A549 (cell line): ENCODE measurements around the gene APRT. TPM values are rescaled to one million over a fixed set of nuclear protein-coding genes. Genes with fewer than 3 reads are reported as not detected.

ENCODE experiments used
- ATAC-seq, 2 experiments: fragments of 200-7000 bp in 1 of 2; fragments of >200 bp in 1 of 2; cut with Nextera tagmentation in 1 of 2; cut with Tn5 transposase in 1 of 2; 3 replicates each; pipeline versions ENCODE4 v1.8.0 to v1.9.1; 2018 to 2020; ENCODE audit warnings: mild to moderate bottlenecking in 1 of 2, moderate library complexity in 1 of 2
- CTCF ChIA-PET: fragments of 300-600 bp; sonication (Branson Sonifier 250); formaldehyde crosslinking; extraction: SDS; loops from one replicate; lab custom pipeline; 2021; ENCODE audit warnings: antibody characterized with exemption, inconsistent platforms; lab: Yijun Ruan, JAX
- POLR2A ChIA-PET: fragments of 350-600 bp; formaldehyde crosslinking; extraction: SDS; loops from one replicate; lab custom pipeline; 2021; ENCODE audit warnings: antibody characterized with exemption, inconsistent platforms; lab: Yijun Ruan, JAX
- DNase-seq, 2 experiments: peaks; one replicate each; pipeline versions ENCODE4 v3.0.0 to v3.0.0-alpha.2; 2011 to 2016; ENCODE audit warnings: low read depth in 1 of 2, low spot score in 1 of 2
- FAIRE-seq: peaks from 2 replicates; lab custom pipeline; 2011; peaks lifted over from hg19 to GRCh38; lab: Jason Lieb, UNC
- H3K27ac ChIP-seq, 2 experiments: fragments of >200 bp; sonication (Bioruptor Twin); formaldehyde crosslinking; 3 replicates each; pipeline ENCODE4 v1.5.1; 2016 to 2017
- H3K4me1 ChIP-seq: fragments of >200 bp; sonication (Bioruptor Twin); formaldehyde crosslinking; 3 replicates; pipeline ENCODE4 v1.6.1; 2016
- H3K4me2 ChIP-seq: fragments of >200 bp; sonication (Bioruptor Twin); formaldehyde crosslinking; 3 replicates; pipeline ENCODE4 v1.6.1; 2016
- H3K4me3 ChIP-seq: fragments of >200 bp; sonication (Bioruptor Twin); formaldehyde crosslinking; 3 replicates; pipeline ENCODE4 v1.5.1; 2016
- H3K9me3 ChIP-seq: fragments of >200 bp; sonication (Bioruptor Twin); formaldehyde crosslinking; 3 replicates; pipeline ENCODE4 v1.6.1; 2016
- ATOH8 ChIP-seq: fragments of 250-450 bp; sonication (Bioruptor Pico); IDR thresholded peaks from 2 replicates; pipeline ENCODE4 v1.5.0; 2020; ENCODE audit warnings: low read depth, mild to moderate bottlenecking, moderate library complexity
- CHD2 ChIP-seq: fragments of 150-350 bp; IDR thresholded peaks from 2 replicates; pipeline ENCODE4 v1.6.1; 2014; ENCODE audit warnings: low read length; ENCODE audit not compliant: partially characterized antibody
- EHF ChIP-seq: fragments of 250-450 bp; sonication (Bioruptor Pico); IDR thresholded peaks from 2 replicates; pipeline ENCODE4 v1.5.0; 2020; ENCODE audit warnings: mild to moderate bottlenecking
- FOSL2 ChIP-seq, 2 experiments: fragments of 450-650 bp in 1 of 2; fragments of >200 bp in 1 of 2; sonication (Bioruptor Twin) in 1 of 2; formaldehyde crosslinking; IDR thresholded peaks; 2 replicates each; pipeline versions ENCODE4 v1.5.0 to v1.6.1; 2016 to 2020; ENCODE audit warnings: mild to moderate bottlenecking in 1 of 2, moderate library complexity in 1 of 2
- FOXS1 ChIP-seq: fragments of 250-450 bp; sonication (Bioruptor Pico); IDR thresholded peaks from 2 replicates; pipeline ENCODE4 v1.5.0; 2020; ENCODE audit warnings: mild to moderate bottlenecking, moderate library complexity
- GATA3 ChIP-seq: IDR thresholded peaks from 2 replicates; pipeline ENCODE4 v1.6.1; 2012; ENCODE audit warnings: borderline replicate concordance
- HDAC2 ChIP-seq: fragments of 200-600 bp; sonication (generic); IDR thresholded peaks from 2 replicates; pipeline ENCODE4 v1.6.1; 2016
- HEYL ChIP-seq: fragments of 250-450 bp; sonication (Bioruptor Pico); IDR thresholded peaks from 2 replicates; pipeline ENCODE4 v1.8.0; 2021; ENCODE audit warnings: mild to moderate bottlenecking, moderate library complexity
- JUNB ChIP-seq: fragments of >200 bp; sonication (Bioruptor Twin); formaldehyde crosslinking; IDR thresholded peaks from 2 replicates; pipeline ENCODE4 v1.6.1; 2016
- KDM1A ChIP-seq: fragments of 200-600 bp; sonication (generic); IDR thresholded peaks from 2 replicates; pipeline ENCODE4 v1.6.1; 2016; ENCODE audit warnings: low read depth, mild to moderate bottlenecking
- KDM5A ChIP-seq: fragments of 200-600 bp; sonication (generic); IDR thresholded peaks from 2 replicates; pipeline ENCODE4 v1.6.1; 2016; ENCODE audit warnings: antibody characterized with exemption, mild to moderate bottlenecking
- MAZ ChIP-seq: fragments of 150-350 bp; IDR thresholded peaks from 2 replicates; pipeline ENCODE4 v1.6.1; 2014; ENCODE audit warnings: antibody characterized with exemption, low read depth, low read length, borderline replicate concordance
- MYC ChIP-seq: IDR thresholded peaks from 2 replicates; pipeline ENCODE4 v1.6.1; 2012; ENCODE audit warnings: mild to moderate bottlenecking, inconsistent platforms, low read length, improper control_type of control experiment, borderline replicate concordance
- NFE2L2 ChIP-seq: fragments of 150-350 bp; conservative IDR thresholded peaks from 2 replicates; pipeline ENCODE4 v1.6.1; 2014; ENCODE audit warnings: low read length
- PBX3 ChIP-seq: IDR thresholded peaks from 2 replicates; pipeline ENCODE4 v1.6.1; 2012
- PHF8 ChIP-seq: fragments of 200-600 bp; sonication (generic); IDR thresholded peaks from 2 replicates; pipeline ENCODE4 v1.6.1; 2016; ENCODE audit warnings: low read depth, mild to moderate bottlenecking, antibody characterized with exemption, moderate library complexity, borderline replicate concordance
- POLR2A ChIP-seq: IDR thresholded peaks from 2 replicates; pipeline ENCODE4 v1.6.1; 2012; ENCODE audit warnings: mild to moderate bottlenecking, low read length
- POLR2AphosphoS2 ChIP-seq: conservative IDR thresholded peaks from 2 replicates; pipeline ENCODE4 v1.6.1; 2012; ENCODE audit warnings: low read length, improper control_type of control experiment, inconsistent platforms
- RCOR1 ChIP-seq: fragments of 150-350 bp; IDR thresholded peaks from 2 replicates; pipeline ENCODE4 v1.6.1; 2014; ENCODE audit warnings: antibody characterized with exemption, low read length, low read depth
- SMC3 ChIP-seq: fragments of >200 bp; sonication (Bioruptor Twin); formaldehyde crosslinking; IDR thresholded peaks from 3 replicates; pipeline ENCODE4 v1.6.1; 2018; ENCODE audit warnings: inconsistent platforms
- SREBF2 ChIP-seq: fragments of 450-650 bp; IDR thresholded peaks from 2 replicates; pipeline ENCODE4 v1.6.1; 2014; ENCODE audit warnings: mild to moderate bottlenecking, moderate library complexity
- USF2 ChIP-seq: fragments of 450-650 bp; IDR thresholded peaks from 2 replicates; pipeline ENCODE4 v1.6.1; 2014; ENCODE audit warnings: antibody characterized with exemption
- ZC3H11A ChIP-seq: fragments of 450-650 bp; IDR thresholded peaks from 2 replicates; pipeline ENCODE4 v1.6.1; 2014; ENCODE audit warnings: antibody characterized with exemption, mild to moderate bottlenecking
- ZFP36 ChIP-seq: fragments of 450-650 bp; IDR thresholded peaks from 2 replicates; pipeline ENCODE4 v1.6.1; 2014; ENCODE audit warnings: borderline replicate concordance; ENCODE audit not compliant: partially characterized antibody
- ZNF302 ChIP-seq: fragments of 250-450 bp; sonication (Bioruptor Pico); IDR thresholded peaks from 2 replicates; pipeline ENCODE4 v1.9.0; 2021; ENCODE audit warnings: inconsistent platforms, mild to moderate bottlenecking, moderate library complexity
- WGBS: methylation state at CpG from one replicate; pipeline ENCODE4 v1.1.6; 2017; ENCODE audit errors: missing lambda C conversion rate; 5-methylcytosine and 5-hydroxymethylcytosine counted together
- polyA plus RNA-seq, 4 experiments: library from polyadenylated mRNA; depleted of rRNA in 3 of 4; stranded (reverse); fragments of >200 nt; fragmentation: RNase III in 1 of 4; extraction: RNeasy Plus Mini Kit Qiagen cat#74134 plus additional on column Dnase treatment in 1 of 4; gene quantifications; 2 replicates in 3 of 4; 3 replicates in 1 of 4; pipeline ENCODE4 v1.2.3, GENCODE V29; 2011 to 2017
- TF ChIP-seq, protein P1 (sequence below): fragments of >200 bp; sonication (Bioruptor Twin); formaldehyde crosslinking; IDR thresholded peaks from 3 replicates; pipeline ENCODE4 v1.6.1; 2016
- TF ChIP-seq, protein P2 (sequence below): fragments of 200-600 bp; sonication (generic); IDR thresholded peaks from 2 replicates; pipeline ENCODE4 v1.6.1; 2016; ENCODE audit warnings: antibody characterized with exemption, mild to moderate bottlenecking, moderate library complexity

Gene APRT
- polyA plus RNA-seq, 2 of the 4 experiments (the other 2 are of a cell fraction): 115 to 258 TPM

- Histone ChIP-seq H3K4me3 (no peak overlapping the region), H3K4me1 (no peaks in the 10 kb centered on the region), H3K27ac (no peak overlapping the region), H3K4me2 (no peak overlapping the region), H3K9me3 (no peaks in the 10 kb centered on the region)
- POLR2A ChIA-PET: interaction anchor here (0.7 kb wide), 1 partner anchor 38 kb away, joined by 4 read pairs; no protein-coding TSS in a partner anchor
- 87% methylated on average over 12 of the region's 16 CpGs for WGBS
- no peak for FAIRE-seq
- no peak for DNase-seq
- ATAC-seq: no peak
- no peak for TF ChIP-seq ATOH8
- no peak for TF ChIP-seq RCOR1
- TF ChIP-seq MAZ: no peak
- TF ChIP-seq SMC3: no peak
- no peak for TF ChIP-seq POLR2A
- TF ChIP-seq NFE2L2: no peak
- no peak for TF ChIP-seq KDM5A
- TF ChIP-seq POLR2AphosphoS2: no peak
- no peak for TF ChIP-seq HEYL (CRISPR knock-in tag)
- TF ChIP-seq MYC: no peak
- no peak for TF ChIP-seq PBX3
- TF ChIP-seq FOSL2 (IDR thresholded peaks at IDR 0.05): no peak
- TF ChIP-seq FOSL2 (CRISPR knock-in tag; IDR thresholded peaks at IDR 0.05): no peak
- TF ChIP-seq KDM1A: no peak
- TF ChIP-seq ZNF302 (CRISPR knock-in tag): no peak
- no peak for TF ChIP-seq PHF8
- no peak for TF ChIP-seq HDAC2
- no peak for TF ChIP-seq EHF (CRISPR knock-in tag)
- TF ChIP-seq ZC3H11A: no peak
- TF ChIP-seq CHD2: no peak
- CTCF ChIA-PET: interaction anchor here (0.9 to 5.9 kb wide), 4 partner anchors 39 to 348 kb away, joined by 3 to 39 read pairs (median 6); partner anchors contain the start of genes GALNS and TRAPPC2L
Measured at GRCh38 chr16:88819126-88819525, 7.4 kb upstream of the APRT start.

DNA sequence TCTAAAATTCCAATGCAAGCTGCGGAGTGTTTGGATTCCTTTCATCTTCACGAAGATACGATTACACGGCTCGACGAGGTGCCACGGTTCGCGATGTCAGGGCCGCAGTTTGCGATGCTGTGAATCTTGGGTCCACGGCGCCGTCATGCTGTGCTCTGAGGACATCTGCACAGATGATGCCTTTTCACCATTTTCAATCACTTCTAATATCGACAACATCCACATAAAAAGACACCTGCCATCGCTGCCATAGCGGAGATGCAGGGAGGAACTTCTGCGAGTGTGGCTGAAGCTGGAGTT lies 6.8 kb upstream of the APRT start:
- DNase-seq (no peak), ATAC-seq (no peak), FAIRE-seq (no peak)
- Histone ChIP-seq H3K4me3 (no peak overlapping the region), H3K27ac (no peak overlapping the region), H3K9me3 (no peaks in the 10 kb centered on the region), H3K4me1 (no peaks in the 10 kb centered on the region), H3K4me2 (no peak overlapping the region)
- TF ChIP-seq, protein P1, sequence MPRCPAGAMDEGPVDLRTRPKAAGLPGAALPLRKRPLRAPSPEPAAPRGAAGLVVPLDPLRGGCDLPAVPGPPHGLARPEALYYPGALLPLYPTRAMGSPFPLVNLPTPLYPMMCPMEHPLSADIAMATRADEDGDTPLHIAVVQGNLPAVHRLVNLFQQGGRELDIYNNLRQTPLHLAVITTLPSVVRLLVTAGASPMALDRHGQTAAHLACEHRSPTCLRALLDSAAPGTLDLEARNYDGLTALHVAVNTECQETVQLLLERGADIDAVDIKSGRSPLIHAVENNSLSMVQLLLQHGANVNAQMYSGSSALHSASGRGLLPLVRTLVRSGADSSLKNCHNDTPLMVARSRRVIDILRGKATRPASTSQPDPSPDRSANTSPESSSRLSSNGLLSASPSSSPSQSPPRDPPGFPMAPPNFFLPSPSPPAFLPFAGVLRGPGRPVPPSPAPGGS: no peak
- no peak for TF ChIP-seq RCOR1
- TF ChIP-seq USF2: no peak
- TF ChIP-seq FOXS1 (CRISPR knock-in tag): no peak
- TF ChIP-seq ZFP36: no peak
- TF ChIP-seq JUNB: no peak
- TF ChIP-seq, protein P2, sequence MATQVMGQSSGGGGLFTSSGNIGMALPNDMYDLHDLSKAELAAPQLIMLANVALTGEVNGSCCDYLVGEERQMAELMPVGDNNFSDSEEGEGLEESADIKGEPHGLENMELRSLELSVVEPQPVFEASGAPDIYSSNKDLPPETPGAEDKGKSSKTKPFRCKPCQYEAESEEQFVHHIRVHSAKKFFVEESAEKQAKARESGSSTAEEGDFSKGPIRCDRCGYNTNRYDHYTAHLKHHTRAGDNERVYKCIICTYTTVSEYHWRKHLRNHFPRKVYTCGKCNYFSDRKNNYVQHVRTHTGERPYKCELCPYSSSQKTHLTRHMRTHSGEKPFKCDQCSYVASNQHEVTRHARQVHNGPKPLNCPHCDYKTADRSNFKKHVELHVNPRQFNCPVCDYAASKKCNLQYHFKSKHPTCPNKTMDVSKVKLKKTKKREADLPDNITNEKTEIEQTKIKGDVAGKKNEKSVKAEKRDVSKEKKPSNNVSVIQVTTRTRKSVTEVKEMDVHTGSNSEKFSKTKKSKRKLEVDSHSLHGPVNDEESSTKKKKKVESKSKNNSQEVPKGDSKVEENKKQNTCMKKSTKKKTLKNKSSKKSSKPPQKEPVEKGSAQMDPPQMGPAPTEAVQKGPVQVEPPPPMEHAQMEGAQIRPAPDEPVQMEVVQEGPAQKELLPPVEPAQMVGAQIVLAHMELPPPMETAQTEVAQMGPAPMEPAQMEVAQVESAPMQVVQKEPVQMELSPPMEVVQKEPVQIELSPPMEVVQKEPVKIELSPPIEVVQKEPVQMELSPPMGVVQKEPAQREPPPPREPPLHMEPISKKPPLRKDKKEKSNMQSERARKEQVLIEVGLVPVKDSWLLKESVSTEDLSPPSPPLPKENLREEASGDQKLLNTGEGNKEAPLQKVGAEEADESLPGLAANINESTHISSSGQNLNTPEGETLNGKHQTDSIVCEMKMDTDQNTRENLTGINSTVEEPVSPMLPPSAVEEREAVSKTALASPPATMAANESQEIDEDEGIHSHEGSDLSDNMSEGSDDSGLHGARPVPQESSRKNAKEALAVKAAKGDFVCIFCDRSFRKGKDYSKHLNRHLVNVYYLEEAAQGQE: no peak
- no peak for TF ChIP-seq EHF (CRISPR knock-in tag)
- TF ChIP-seq GATA3: no peak
- no peak for TF ChIP-seq SREBF2
- ChIA-PET CTCF (interaction anchor here (1.1 to 5.9 kb wide), 4 partner anchors 15 to 349 kb away, joined by 3 to 39 read pairs (median 6); partner anchors contain the start of genes GALNS and TRAPPC2L), POLR2A (no interaction called here)
- WGBS: 90% methylated on average over 18 of the region's 18 CpGs
